ENCODE results near the gene YY1AP1.
"Not testable (repeated sequence)": the region's sequence is repeated elsewhere in the genome, so short reads cannot be mapped to it uniquely, and the experiment has no call there.

Gene YY1AP1

GRCh38 chr1:155695608-155696007, 7.0 kb upstream of the YY1AP1 start:
- no peak for DNase-seq (ENCODE audit: low read depth)

- DNase-seq (ENCODE audit: low read depth) = no peak
Measured at GRCh38 chr1:155695072-155695471, 6.5 kb upstream of the YY1AP1 start.

GRCh38 chr1:155694167-155694566, 5.6 kb upstream of the YY1AP1 start:
- DNase-seq (ENCODE audit: low read depth) = no peak

- no peak for DNase-seq (ENCODE audit: low read depth)
Measured at GRCh38 chr1:155691992-155692528, 3.5 kb upstream of the YY1AP1 start.

- DNase-seq (ENCODE audit: low read depth) = not testable (repeated sequence)
Measured at GRCh38 chr1:155689081-155689607, 570 bp upstream of the YY1AP1 start, which contains the start of gene DAP3. Gene DAP3, plus strand, starts transcription at chr1:155689091. Its CDS starts 20,689 bp downstream, at chr1:155709780.

GRCh38 chr1:155687705-155688323, 760 bp downstream of the YY1AP1 start:
- not testable (repeated sequence) for DNase-seq (ENCODE audit: low read depth)

GRCh38 chr1:155681776-155682175, 6.8 kb downstream of the YY1AP1 start:
- no peak for DNase-seq (ENCODE audit: low read depth)

GRCh38 chr1:155680531-155680930, 8.0 kb downstream of the YY1AP1 start:
- DNase-seq (ENCODE audit: low read depth) = no peak

GRCh38 chr1:155678992-155679391, 9.6 kb downstream of the YY1AP1 start:
- DNase-seq (ENCODE audit: low read depth) = not testable (repeated sequence)

GRCh38 chr1:155678027-155678426, 10.5 kb downstream of the YY1AP1 start:
- no peak for DNase-seq (ENCODE audit: low read depth)

- no peak for DNase-seq (ENCODE audit: low read depth)
Measured at GRCh38 chr1:155673003-155673402, 15.6 kb downstream of the YY1AP1 start.

GRCh38 chr1:155671750-155672149, 16.8 kb downstream of the YY1AP1 start:
- DNase-seq (ENCODE audit: low read depth) = no peak

- no peak for DNase-seq (ENCODE audit: low read depth)
Measured at GRCh38 chr1:155669233-155670162, 19.1 kb downstream of the YY1AP1 start.

- not testable (repeated sequence) for DNase-seq (ENCODE audit: low read depth)
Measured at GRCh38 chr1:155661239-155661638, 27.3 kb downstream of the YY1AP1 start.

GRCh38 chr1:155657463-155657862, 31.1 kb downstream of the YY1AP1 start:
- no peak for DNase-seq (ENCODE audit: low read depth)

- no peak for DNase-seq (ENCODE audit: low read depth)
Measured at GRCh38 chr1:155652951-155653350, 35.6 kb downstream of the YY1AP1 start.

GRCh38 chr1:155651861-155652661, 36.5 kb downstream of the YY1AP1 start:
- no peak for DNase-seq (ENCODE audit: low read depth)

GRCh38 chr1:155650231-155650757, 38.3 kb downstream of the YY1AP1 start:
- no peak for DNase-seq (ENCODE audit: low read depth)

- no peak for DNase-seq (ENCODE audit: low read depth)
Measured at GRCh38 chr1:155649676-155650075, 38.9 kb downstream of the YY1AP1 start.

- DNase-seq (ENCODE audit: low read depth) = no peak
Measured at GRCh38 chr1:155648207-155649147, 40.1 kb downstream of the YY1AP1 start.
